Osteoblast (primary cell): Measurements from ENCODE around the gene FSHR. TPM values are rescaled to one million over a fixed set of nuclear protein-coding genes. Genes with fewer than 3 reads are reported as not detected.

ENCODE experiments used
- DNase-seq: peaks from one replicate; pipeline ENCODE4 v3.0.0; 2011; ENCODE audit warnings: low spot score, mixed read lengths; ENCODE audit not compliant: insufficient read length; ENCODE audit errors: missing footprints
- H2AFZ ChIP-seq: 2 replicates; pipeline ENCODE4 v1.6.0; 2011; ENCODE audit warnings: mild to moderate bottlenecking, low read length
- H3K27ac ChIP-seq: 2 replicates; pipeline ENCODE4 v1.5.1; 2011; ENCODE audit warnings: mild to moderate bottlenecking, low read depth, low read length, moderate library complexity
- H3K27me3 ChIP-seq: 2 replicates; pipeline ENCODE4 v1.6.0; 2012; ENCODE audit warnings: mild to moderate bottlenecking, control low read depth, inconsistent platforms, low read length, moderate library complexity; ENCODE audit not compliant: insufficient read depth
- H3K36me3 ChIP-seq: 2 replicates; pipeline ENCODE4 v1.5.1; 2011; ENCODE audit warnings: mild to moderate bottlenecking, low read length, control low read depth, moderate library complexity; ENCODE audit not compliant: insufficient read depth
- H3K4me1 ChIP-seq: 2 replicates; pipeline ENCODE4 v1.5.1; 2011; ENCODE audit warnings: mild to moderate bottlenecking, low read length, control low read depth, moderate library complexity; ENCODE audit not compliant: insufficient read depth
- H3K4me2 ChIP-seq: 2 replicates; pipeline ENCODE4 v1.6.0; 2011; ENCODE audit warnings: mild to moderate bottlenecking, low read length; ENCODE audit not compliant: insufficient read depth
- H3K4me3 ChIP-seq: fragments of 200-600 bp; sonication (generic); 3 replicates; pipeline ENCODE4 v1.5.1; 2012; ENCODE audit warnings: mild to moderate bottlenecking, low read length, inconsistent platforms; ENCODE audit not compliant: insufficient read depth
- H3K79me2 ChIP-seq: 2 replicates; pipeline ENCODE4 v1.6.0; 2012; ENCODE audit warnings: mild to moderate bottlenecking, low read length, control low read depth, inconsistent platforms; ENCODE audit not compliant: insufficient read depth
- H3K9me3 ChIP-seq: 2 replicates; pipeline ENCODE4 v1.5.1; 2011; ENCODE audit warnings: low read depth, low read length, control low read depth
- H4K20me1 ChIP-seq: 2 replicates; pipeline ENCODE4 v1.6.0; 2012; ENCODE audit warnings: mild to moderate bottlenecking, low read length, control low read depth; ENCODE audit not compliant: insufficient read depth
- CTCF ChIP-seq: IDR thresholded peaks from 2 replicates; pipeline ENCODE4 v1.5.1; 2011; ENCODE audit warnings: mild to moderate bottlenecking, low read depth, low read length, moderate library complexity; ENCODE audit errors: extremely low read depth
- total RNA-seq: library from RNA; depleted of rRNA; stranded (reverse); fragments of >200 nt; gene quantifications from 2 replicates; pipeline ENCODE4 v1.2.3, GENCODE V29; 2012

FSHR gene
- total RNA-seq, 1 donor: 0.36 TPM

DNA sequence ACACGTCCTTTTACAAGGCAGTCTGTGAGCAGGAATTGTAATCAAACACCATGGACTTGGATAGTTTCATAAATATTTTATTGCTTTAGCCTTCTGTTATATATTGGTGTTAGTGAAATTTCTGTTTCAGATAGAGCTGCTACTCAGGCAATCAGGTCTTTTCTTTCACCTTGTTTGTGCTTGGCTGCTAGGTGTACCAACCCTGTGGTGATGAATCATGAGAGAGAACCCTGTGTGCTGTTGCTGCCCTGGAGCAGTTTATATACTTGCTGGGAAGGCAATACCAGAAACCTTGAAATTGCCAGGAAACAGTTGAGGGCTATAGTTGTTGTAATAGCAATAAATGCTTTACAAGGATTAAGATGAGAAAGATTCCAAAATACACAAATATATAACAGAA lies 84.5 kb downstream of the FSHR start:
- no peaks in the 10 kb centered on the region for H3K36me3 ChIP-seq
- DNase-seq: no peak
- H3K4me2 ChIP-seq: no peak overlapping the region
- no peaks in the 10 kb centered on the region for H3K79me2 ChIP-seq
- no peaks in the 10 kb centered on the region for H3K9me3 ChIP-seq
- no peak overlapping the region for H2AFZ ChIP-seq
- no peak for TF ChIP-seq CTCF
- no peaks in the 10 kb centered on the region for H3K4me1 ChIP-seq
- no peak overlapping the region for H3K4me3 ChIP-seq
- H3K27me3 ChIP-seq: no peaks in the 10 kb centered on the region
- H4K20me1 ChIP-seq: no peaks in the 10 kb centered on the region
- no peak overlapping the region for H3K27ac ChIP-seq

GRCh38 chr2:49068613-49069012 lies 85.7 kb downstream of the FSHR start:
- Histone ChIP-seq H3K4me1 (no peaks in the 10 kb centered on the region), H3K4me3 (no peak overlapping the region), H3K4me2 (no peak overlapping the region), H2AFZ (no peak overlapping the region), H4K20me1 (no peaks in the 10 kb centered on the region), H3K27me3 (no peaks in the 10 kb centered on the region), H3K9me3 (no peaks in the 10 kb centered on the region), H3K79me2 (no peaks in the 10 kb centered on the region), H3K36me3 (no peaks in the 10 kb centered on the region), H3K27ac (no peak overlapping the region)
- no peak for DNase-seq
- TF ChIP-seq CTCF: no peak

- H3K36me3 ChIP-seq: no peaks in the 10 kb centered on the region
- H3K79me2 ChIP-seq: no peaks in the 10 kb centered on the region
- DNase-seq: no peak
- no peak overlapping the region for H3K4me2 ChIP-seq
- no peak overlapping the region for H3K4me3 ChIP-seq
- no peaks in the 10 kb centered on the region for H3K4me1 ChIP-seq
- no peaks in the 10 kb centered on the region for H3K27me3 ChIP-seq
- H3K9me3 ChIP-seq: no peaks in the 10 kb centered on the region
- H2AFZ ChIP-seq: no peak overlapping the region
- H4K20me1 ChIP-seq: no peaks in the 10 kb centered on the region
- TF ChIP-seq CTCF: no peak
- no peak overlapping the region for H3K27ac ChIP-seq
Measured at GRCh38 chr2:49067971-49068370, 86.3 kb downstream of the FSHR start.

GRCh38 chr2:49053156-49053555 lies 101.2 kb downstream of the FSHR start:
- DNase-seq: no peak
- Histone ChIP-seq H3K4me1 (no peaks in the 10 kb centered on the region), H3K4me2 (no peak overlapping the region), H3K27ac (no peak overlapping the region), H3K9me3 (peaks cover 2% of the 10 kb centered on the region), H3K79me2 (no peaks in the 10 kb centered on the region), H3K4me3 (no peak overlapping the region), H3K27me3 (no peaks in the 10 kb centered on the region), H3K36me3 (no peaks in the 10 kb centered on the region), H2AFZ (no peak overlapping the region), H4K20me1 (no peaks in the 10 kb centered on the region)
- no peak for TF ChIP-seq CTCF
